Loucy (cell line): Measurements from ENCODE around the gene TEX101.

Experiments used
- CTCF ChIP-seq: fragments of 200-600 bp; sonication (generic); conservative IDR thresholded peaks from 2 replicates; pipeline ENCODE4 v1.5.1; 2014; ENCODE audit warnings: mild to moderate bottlenecking, antibody characterized with exemption, low read length
- EZH2phosphoT487 ChIP-seq: fragments of 200-600 bp; IDR thresholded peaks from 2 replicates; pipeline ENCODE4 v1.6.1; 2018; ENCODE audit warnings: antibody characterized with exemption, mild to moderate bottlenecking, moderate library complexity, borderline replicate concordance

GRCh38 chr19:43416951-43417623 lies 2.4 kb downstream of the TEX101 start:
- TF ChIP-seq CTCF: no peak
- TF ChIP-seq EZH2phosphoT487: no peak
